Left ventricle myocardium superior (tissue), 1 donor: Measurements from ENCODE around the gene CREBBP. TPM values are rescaled to one million over a fixed set of nuclear protein-coding genes. Genes with fewer than 3 reads are reported as not detected.

ENCODE experiments used
- ATAC-seq: fragments of 200-7000 bp; cut with Tn5 transposase; one replicate; pipeline ENCODE4 v1.9.1; 2020; ENCODE audit warnings: mild to moderate bottlenecking, moderate library complexity
- DNase-seq: peaks from one replicate; pipeline ENCODE4 v3.0.0-alpha.2; 2020
- intact Hi-C: fragments of 100-400 bp; cut with micrococcal nuclease; formaldehyde crosslinking; loops from one replicate; pipeline ENCODE4 v1.11.0; 2022
- total RNA-seq: library from RNA; stranded (reverse); fragmentation: NEBNext Ultra II Directional; extraction: Animal tissue kit (Norgen Biotek cat#: 25700); gene quantifications from one replicate; pipeline ENCODE4 v1.2.1, GENCODE V29; 2021
- donor health status: DM: no; HTN: yes; CAD: no; lungs with severe emphysema.

Gene CREBBP
- total RNA-seq, 1 donor from 2014 or later: 40.6 TPM

DNA sequence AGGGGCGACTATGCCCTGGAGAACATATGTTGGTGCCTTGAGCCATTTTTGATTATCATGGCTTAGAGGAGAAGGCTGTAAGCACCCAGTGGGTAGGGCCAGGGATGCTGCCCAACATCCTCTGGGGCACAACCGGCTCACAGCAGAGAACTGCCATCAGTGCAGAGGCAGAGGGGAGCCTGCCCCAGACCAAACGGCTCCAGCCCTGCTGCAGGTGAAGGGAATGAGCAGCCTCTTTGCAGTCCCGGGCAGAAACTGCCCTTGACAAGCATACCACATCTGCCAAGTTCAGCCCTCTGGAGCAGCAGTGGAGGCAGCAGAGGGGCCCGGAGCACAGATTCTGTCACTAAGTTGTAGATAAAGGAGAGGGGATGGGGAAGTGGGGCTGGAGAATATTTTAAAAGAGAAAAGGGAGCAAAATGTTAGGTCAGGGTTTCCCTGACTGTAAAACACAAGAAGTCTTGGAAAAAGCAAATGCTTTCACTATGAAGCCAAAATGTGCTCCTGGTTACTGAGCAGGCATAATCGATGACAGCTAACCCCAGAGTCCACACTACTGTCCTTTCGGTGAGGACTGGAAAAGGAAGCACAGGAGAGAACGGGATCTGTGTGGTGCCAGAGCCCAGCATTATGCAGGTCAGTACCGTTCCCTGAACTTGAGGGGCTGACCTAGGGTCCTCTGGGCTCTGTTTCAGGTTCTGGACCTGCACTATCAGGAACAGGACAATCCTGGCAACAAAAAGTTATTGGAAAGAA is 72.0 kb downstream of the CREBBP start:
- peak; percentile 18 for ATAC-seq
- no peak for DNase-seq

DNA sequence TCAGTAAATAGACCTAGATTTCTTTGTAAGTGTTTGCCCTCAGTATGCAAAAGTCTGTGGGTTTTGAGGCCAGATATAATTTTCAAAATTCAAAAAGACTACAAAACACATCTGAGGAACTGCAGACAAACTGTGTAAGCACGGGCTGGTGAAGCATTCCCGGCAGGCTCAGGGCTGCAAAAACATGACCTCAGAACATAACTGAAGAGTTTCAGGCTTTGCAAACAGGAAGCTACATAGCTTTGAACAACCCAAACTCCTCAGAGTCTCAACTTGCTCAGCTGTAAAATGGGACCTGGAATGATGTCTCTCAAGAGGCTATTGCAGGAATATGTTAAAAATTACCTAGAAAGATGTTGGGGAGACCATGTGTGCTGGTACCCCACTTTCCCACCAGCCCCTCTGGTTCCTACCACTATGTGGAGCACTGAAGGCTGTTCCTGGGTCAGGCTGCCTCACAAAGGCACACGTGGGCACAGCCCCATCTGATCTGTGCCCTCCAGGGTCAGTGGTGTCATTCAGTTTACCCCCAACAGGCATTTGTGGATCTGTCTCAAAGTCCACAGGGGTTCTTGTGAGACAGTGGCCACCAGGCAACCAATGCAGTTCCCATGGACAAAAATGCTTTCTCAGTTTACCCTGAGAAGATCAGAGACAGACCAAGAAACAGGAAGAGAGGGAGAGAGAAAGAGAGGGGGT is 72.9 kb downstream of the CREBBP start:
- DNase-seq (no peak), ATAC-seq (no peak)
- intact Hi-C loops: no loop called here

More for the DNA sequence above, 72.0 kb downstream of the CREBBP start:
- intact Hi-C loops: no loop called here

DNA sequence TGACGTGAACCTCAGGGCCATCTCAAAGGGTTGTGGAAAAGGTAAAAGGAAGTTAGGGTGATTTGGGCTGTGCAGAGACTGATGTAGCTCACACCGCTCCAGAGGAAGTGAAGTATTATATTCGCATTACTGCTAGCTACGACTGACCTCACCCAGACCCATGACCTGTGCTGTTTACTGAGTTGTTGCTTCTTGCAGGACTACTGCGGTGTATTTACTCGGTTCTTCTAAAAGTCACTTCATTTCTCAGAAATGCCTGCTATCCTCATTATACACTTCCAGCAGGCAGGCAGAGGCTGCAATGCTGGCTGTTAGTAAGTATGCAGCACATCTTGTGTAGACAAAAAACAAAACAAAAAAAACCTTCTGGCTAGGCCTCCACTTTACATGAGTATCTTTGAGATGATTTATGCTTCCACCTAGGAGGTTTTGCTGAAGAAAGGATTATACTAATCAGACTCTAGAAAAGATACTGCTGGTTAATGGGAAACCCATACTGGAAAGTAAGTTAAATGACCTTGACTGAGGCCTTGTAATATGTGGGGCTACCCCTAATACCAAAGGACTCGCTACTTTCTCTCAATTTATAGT is 76.0 kb downstream of the CREBBP start:
- DNase-seq (no peak), ATAC-seq (no peak)
- intact Hi-C loops: no loop called here

DNA sequence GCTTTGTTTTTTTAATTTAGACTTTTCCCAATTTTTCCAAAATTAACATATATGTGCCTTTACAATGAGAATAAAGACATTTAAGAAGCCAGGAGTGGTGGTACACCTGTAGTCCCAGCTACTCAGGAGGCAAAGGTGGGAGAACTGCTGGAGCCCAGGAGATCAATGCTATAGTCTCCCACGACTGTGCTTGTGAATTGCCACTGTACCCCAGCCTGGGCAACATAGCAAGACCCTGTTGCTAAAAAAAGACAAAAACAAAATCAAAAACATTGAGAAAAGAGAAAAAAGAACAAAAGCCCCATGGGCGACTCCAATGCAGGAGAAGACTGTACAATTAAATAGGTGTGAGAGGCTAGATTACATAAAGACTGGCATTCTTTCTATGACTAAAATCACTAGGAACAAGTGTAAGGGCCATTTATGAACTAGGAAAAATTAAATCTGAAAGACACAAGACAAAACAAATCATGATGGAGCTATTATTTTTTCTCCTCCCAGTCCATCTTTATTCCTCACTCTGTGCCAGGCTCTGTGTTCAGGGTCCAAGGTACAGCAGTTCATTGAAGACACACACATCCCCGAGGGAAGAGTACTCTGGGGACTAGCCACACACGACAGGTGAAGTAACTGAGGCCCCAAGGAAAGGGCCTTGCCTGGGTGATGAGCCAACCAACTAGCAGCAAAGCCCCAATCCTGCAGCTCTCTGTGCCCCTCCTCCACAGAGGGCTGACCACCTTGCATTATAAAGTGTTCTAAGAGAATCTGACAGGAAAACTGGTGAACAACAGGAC is 79.8 kb downstream of the CREBBP start:
- intact Hi-C loops: no loop called here
- no peak for DNase-seq
- ATAC-seq: no peak

DNA sequence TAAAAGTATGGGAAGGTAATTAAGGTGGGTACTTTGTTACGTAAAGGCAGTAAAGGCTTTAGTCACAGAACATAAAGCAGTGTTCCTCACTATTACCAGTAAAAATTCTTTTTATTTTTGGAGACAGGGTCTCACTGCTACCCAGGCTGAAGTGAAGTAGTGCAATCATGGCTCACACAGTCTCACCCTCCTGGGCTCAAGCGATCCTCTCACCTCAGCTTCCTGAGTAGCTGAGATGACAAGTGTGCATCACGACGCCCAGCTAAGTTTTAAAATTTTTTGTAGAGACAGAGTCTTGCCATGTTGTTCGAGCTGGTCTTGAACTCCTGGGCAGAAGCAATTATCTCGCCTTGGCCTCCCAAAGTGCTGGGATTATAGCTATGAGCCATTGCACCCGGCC is 80.5 kb downstream of the CREBBP start:
- DNase-seq: no peak
- ATAC-seq: no peak
- intact Hi-C loops: no loop called here

DNA sequence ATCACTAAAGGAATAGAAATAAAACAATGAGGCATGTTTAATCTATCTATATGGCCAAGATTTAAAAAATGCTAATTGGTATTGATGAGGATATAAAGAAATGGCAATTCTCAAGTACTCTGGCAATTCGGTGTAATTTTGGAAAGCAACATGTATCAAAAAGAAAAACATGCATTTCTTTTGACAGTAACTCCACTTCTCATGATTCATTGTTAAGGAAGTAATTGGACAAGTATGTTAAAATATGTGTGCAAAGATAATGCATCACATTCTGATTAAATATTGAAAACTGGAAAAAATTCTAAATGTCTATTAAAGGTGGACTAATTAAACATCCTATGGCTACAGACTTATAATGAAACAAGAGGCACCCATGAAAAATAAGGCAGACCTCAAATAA is 81.2 kb downstream of the CREBBP start:
- no peak for DNase-seq
- no peak for ATAC-seq
- intact Hi-C loops: no loop called here

DNA sequence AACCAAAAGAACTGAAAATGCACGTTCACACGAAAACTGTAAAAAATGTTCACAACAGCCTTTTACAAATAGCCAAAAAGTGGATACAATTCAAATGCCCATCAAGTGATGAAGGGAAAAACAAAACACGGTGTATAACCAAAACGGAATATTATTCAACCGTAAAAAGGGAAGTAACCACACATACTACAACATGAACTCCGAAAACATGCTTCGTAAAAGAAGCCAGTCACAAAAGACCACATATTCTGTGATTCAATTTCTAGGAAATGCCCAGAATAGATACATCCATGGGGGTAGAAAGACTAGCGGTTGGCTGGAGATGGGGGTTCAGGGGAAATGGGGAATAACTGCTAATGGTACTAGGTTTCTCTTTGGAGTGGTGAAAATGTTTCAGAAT is 81.7 kb downstream of the CREBBP start:
- intact Hi-C loops: no loop called here
- no peak for ATAC-seq
- DNase-seq: no peak

DNA sequence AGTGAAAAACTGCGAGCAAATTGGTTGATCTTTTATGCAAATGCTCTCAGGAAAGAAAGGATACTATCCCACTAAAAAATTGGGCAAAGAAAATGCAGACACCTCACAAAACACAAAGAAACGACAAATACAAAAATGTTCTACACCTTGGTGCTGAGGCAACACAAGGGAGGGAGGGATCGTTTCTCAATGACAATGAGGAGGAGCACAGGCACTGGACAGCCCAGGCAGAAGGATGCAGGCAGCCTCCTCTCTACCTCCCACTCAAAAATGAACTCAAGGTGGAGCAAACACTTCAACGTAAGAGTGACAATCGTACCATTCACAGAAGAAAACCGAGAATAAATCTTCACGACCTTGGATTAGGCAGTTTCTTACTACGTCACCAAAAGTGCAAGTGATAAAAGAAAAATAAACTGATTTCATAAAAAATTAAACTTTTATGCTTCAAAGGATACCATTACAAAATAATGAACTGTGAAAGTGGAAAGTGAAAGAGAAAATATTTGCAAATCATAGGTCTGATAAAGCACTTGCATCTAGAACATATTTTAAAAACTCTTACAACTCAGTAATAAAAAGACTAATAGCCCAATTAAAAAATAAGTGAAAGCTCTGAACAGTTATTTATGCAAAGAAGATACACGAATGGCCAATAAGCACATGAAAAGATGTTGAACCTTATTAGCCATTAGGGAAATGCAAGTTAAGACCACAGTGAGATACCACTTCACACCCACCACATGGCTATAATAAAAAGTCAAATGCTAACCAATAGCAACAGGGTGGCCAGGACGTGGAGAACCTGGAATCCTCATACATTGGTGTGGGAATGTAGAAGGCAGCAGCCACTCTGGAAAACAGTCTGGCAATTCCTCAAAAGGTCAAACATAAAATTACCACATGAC is 82.4 kb downstream of the CREBBP start:
- ATAC-seq (no peak), DNase-seq (no peak)
- intact Hi-C loops: no loop called here

DNA sequence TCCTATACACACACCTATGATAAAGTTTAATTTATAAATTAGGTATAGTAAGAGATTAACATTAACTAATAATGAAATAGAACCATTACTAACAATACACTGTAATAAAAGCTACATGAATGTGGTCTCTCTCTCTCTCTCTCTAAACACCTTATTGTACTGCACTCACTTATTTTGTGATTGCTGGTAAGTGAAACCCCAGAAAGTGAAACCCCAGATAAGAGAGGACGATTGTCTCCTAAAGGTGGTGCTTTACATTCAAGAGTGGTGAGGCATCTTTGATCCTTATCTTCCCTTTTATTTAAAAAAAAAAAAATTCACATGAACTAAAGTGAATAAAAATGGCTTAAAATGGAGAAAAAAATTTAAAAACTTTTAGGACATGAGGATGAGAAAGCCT is 83.0 kb downstream of the CREBBP start:
- no peak for ATAC-seq
- intact Hi-C loops: no loop called here
- DNase-seq: no peak

DNA sequence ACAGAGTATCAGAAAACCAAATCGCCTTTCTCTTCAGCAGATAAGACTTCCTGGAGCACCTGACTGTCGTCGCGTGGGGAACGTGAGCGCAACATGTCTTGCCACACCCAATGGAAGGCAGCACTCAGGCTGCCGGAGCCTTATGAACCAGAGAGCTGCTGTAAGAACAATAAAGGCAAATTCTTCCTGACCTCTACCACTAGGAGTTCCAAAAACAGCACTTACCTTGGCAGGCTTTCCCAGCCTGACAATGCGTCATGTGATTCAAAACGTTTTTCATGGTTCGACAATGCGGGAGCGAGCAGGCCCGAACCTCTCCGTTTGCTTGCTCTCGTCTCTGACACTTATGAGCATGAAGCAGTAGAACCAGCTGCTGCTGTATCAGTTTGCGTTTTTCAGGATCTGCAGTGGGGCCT is 87.3 kb downstream of the CREBBP start:
- peak; percentile 65 for DNase-seq
- intact Hi-C loops: no loop called here

DNA sequence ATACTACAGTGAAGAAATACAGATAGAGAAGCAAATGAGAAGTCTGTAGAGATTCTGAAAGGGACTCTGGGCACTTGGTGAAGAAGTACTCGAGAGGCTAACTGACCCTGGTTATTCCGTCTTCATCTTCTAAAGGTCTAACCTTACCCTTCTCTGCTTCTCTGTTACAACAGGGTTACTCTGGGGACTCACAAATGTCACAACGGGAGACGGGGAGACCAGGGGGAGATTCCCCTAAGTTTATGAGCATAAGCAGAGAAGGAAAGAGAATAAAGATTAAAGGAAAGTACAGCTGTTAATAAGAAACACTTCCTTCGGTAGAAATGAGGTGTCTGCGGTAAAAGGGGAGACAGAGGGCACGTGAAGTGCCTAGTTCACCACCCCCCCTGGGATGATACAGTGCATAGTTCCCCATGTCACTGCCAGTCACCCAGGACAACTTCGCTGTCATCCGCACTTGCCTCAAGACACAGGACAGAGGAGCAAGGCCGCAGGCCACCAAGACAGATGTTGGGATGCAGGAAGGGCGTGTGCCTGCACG is 88.0 kb downstream of the CREBBP start:
- ATAC-seq (peak; percentile 15), DNase-seq (no peak)
- intact Hi-C loops: no loop called here

More for the DNA sequence above, 87.3 kb downstream of the CREBBP start:
- peak; percentile 88 for ATAC-seq

DNA sequence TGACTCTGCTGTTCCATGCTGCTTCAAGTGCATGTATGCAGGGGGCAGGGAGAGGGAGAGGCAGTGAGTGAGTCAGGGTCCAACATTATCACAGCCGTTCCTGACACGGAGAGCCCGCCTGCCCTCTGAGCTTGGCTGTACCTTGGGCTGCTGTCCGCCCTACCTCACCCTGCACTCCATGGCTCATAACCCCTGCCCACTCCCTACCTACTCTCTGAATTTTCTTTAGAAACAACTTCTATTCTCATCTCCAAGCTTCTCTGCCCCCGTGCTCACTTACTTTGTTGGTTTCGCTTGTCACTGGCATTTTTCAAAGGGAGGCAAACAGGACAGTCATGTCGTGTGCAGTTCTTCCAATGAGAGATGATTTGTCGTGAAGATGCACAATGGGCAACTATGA is 88.8 kb downstream of the CREBBP start:
- ATAC-seq (no peak), DNase-seq (no peak)
- intact Hi-C loops: no loop called here

DNA sequence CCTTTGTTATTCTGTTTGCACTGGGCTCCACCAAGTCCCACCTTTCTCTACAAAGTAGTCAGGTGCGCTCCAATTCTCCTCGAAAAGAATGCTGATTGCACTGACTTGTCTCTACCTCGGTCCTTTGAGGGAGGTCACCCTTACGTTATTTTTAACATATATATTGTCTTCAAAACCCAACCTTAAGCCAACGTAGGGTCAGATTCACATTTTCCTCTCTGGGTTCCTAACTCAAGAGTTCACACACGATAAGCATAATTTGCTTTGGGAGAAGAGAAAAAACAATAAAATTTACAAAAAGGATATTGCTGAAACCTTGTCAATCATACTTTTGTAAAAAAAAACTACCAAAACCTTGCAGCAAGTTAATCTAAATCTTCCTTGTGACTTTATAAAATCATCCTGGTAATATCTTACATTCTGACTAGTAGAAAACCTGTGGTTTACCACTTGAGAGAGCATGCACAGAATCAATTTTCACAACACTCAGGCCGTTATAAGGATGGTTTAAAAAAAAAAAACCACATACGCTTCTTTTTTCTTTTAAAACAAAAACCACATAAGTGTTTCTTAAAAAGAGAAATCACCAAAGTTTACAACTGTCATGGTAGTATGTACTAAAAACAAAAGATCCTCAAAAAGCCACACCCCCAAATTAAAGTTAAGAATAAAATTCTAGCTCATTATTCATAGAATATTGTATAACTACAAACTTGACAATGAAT is 91.0 kb downstream of the CREBBP start:
- intact Hi-C loops: no loop called here
- DNase-seq: no peak
- ATAC-seq: no peak

DNA sequence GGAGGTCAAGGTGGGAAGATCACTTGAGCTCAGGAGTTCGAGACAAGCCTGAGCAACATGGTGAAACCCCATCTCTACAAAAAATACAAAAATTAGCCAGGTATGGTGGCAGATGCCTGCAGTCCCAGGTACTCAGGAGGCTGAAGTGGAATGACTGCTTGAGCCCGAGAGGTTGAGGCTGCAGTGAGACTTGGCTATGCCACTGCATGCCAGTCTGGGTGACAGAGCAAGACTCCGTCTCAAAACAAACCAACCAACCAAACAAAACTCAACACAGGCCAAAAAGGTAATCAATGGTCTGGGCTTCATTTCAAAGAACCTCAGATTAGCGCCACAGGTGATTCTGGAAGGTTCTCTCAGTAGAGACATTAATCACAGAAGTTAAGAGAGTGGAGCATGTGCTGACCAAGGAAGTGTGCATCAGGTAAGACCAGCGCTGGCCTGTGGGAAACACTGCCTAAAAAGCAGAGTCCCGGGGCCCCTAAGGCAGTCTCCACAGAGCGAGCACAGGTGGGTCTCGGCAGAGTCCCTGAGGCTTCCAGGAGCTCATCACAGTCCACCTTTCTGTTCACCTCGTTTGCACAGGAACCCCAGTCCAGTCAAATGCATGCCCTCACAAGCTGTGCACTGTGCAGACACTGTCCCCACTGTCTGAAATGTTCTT is 91.7 kb downstream of the CREBBP start:
- intact Hi-C loops: no loop called here
- DNase-seq (no peak), ATAC-seq (no peak)

DNA sequence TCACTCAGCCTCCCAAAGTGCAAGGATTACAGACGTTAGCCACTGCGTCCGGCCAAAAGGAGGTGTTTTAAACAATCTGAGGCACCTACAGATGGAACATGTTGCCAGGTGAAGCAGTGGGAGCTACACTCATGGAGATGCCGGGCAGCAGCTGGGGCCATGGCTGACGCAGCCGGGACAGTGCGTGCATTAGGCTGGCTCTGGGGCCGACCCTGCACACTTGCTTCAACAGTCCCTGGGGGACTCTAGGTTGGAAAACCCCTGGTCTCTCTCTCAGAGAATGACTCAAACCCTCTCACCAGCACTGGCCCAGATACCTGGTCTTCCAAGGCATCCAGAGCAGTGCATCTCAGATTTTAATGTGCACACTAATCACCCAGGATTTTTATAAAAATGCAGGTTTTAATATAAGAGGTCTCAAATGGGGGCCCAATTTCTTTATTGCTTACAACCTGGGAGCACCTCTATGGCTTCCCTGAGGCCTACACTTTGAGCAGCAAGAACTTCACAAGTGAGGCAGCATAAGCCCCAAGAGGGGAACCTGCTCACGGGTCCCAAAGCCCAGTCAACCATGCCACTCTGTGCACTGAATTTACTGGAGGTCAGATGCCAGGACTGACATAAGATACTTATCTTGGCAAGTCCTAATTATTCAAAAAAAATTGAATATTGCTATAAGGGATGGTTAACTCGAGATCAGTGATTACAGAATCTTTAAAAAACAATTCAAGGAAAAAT is 92.4 kb downstream of the CREBBP start:
- DNase-seq (no peak), ATAC-seq (no peak)
- intact Hi-C loops: no loop called here

DNA sequence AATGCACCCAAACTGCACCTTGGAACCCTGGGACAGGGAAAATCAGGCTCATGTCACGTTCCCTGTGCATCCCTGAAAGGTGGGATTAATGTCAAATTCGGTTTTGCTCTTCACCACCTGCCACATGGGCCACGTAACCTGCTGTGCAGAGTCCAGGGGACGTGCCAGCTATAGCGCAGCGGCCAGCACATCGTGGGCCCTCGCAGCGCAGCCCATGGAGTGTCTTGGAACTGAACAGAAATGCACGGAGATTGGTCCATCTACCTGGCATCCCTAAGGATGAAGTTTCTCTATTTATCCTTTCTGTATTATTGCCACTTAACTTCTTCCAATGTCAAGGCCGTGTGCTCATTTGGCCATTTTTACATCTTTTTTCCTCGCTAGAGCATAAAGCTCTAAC is 95.1 kb downstream of the CREBBP start:
- ATAC-seq: no peak
- no peak for DNase-seq
- intact Hi-C loops: no loop called here

DNA sequence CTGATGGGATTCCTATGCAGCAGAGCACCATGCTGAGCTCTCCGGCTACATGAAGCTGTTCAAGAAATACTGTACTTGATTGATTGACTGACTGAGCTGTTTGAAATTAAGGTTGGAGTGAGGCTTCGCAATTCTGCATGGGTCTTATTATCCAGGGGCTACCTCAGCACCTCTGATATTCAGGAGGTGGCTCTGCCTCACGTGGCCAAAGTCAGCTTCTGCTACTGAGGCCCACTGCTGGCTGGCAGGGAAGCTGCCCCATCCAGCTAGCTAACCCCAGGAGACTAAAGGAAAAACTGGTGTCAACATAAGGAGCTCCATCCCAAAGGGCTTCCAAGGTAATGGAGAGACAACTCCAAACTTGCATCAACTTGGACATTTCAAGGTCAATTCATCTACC is 97.0 kb downstream of the CREBBP start:
- DNase-seq: no peak
- intact Hi-C loops: no loop called here
- ATAC-seq: no peak
